GM23338 (cell line): ENCODE results near the gene THTPA. TPM values are rescaled to one million over a fixed set of nuclear protein-coding genes. Genes with fewer than 3 reads are reported as not detected.

ENCODE experiments used
- ATAC-seq: fragments of 200-7000 bp; cut with Tn5 transposase; 3 replicates; pipeline ENCODE4 v1.9.1; 2020
- DNase-seq: peaks from one replicate; pipeline ENCODE4 v3.0.0-alpha.2; 2015; ENCODE audit warnings: low spot score
- H2AFZ ChIP-seq: fragments of 200-600 bp; sonication (generic); 2 replicates; pipeline ENCODE4 v1.8.0; 2016; ENCODE audit warnings: antibody characterized with exemption, mild to moderate bottlenecking, moderate library complexity
- H3F3A ChIP-seq: fragments of 200-600 bp; sonication (generic); replicated peaks from 2 replicates; pipeline ENCODE4 v1.8.0; 2017; ENCODE audit warnings: antibody characterized with exemption, mixed run types, low read depth
- H3K27ac ChIP-seq: fragments of 200-600 bp; sonication (generic); 2 replicates; pipeline ENCODE4 v1.6.1; 2016; ENCODE audit warnings: low read depth
- H3K27me3 ChIP-seq: fragments of 200-600 bp; sonication (generic); 2 replicates; pipeline ENCODE4 v1.8.0; 2016; ENCODE audit warnings: mild to moderate bottlenecking, mixed run types, moderate library complexity; ENCODE audit not compliant: insufficient read depth
- H3K36me3 ChIP-seq: fragments of 200-600 bp; sonication (generic); 2 replicates; pipeline ENCODE4 v1.8.0; 2016; ENCODE audit warnings: mild to moderate bottlenecking; ENCODE audit not compliant: insufficient read depth
- H3K4me1 ChIP-seq: fragments of 200-600 bp; sonication (generic); 2 replicates; pipeline ENCODE4 v1.8.0; 2016; ENCODE audit warnings: mild to moderate bottlenecking, moderate library complexity; ENCODE audit not compliant: insufficient read depth
- H3K4me2 ChIP-seq: fragments of 200-600 bp; sonication (generic); 2 replicates; pipeline ENCODE4 v1.7.1; 2017; ENCODE audit warnings: mixed run types
- H3K4me3 ChIP-seq: fragments of 200-600 bp; sonication (generic); 2 replicates; pipeline ENCODE4 v1.6.1; 2016; ENCODE audit warnings: mixed run types
- H3K79me2 ChIP-seq: fragments of 200-600 bp; sonication (generic); replicated peaks from 2 replicates; pipeline ENCODE4 v1.8.0; 2017; ENCODE audit warnings: mild to moderate bottlenecking; ENCODE audit not compliant: insufficient read depth
- H3K9me2 ChIP-seq: fragments of 200-600 bp; sonication (generic); 2 replicates; pipeline ENCODE4 v1.8.0; 2017; ENCODE audit not compliant: insufficient read depth
- H4K20me1 ChIP-seq: fragments of 200-600 bp; sonication (generic); replicated peaks from 2 replicates; pipeline ENCODE4 v1.8.0; 2017; ENCODE audit warnings: mild to moderate bottlenecking; ENCODE audit not compliant: insufficient read depth
- H3K27ac Mint-ChIP-seq: 2 replicates; pipeline ENCODE4 v1.8.0; 2020; ENCODE audit warnings: inconsistent platforms, mild to moderate bottlenecking, moderate library complexity, mixed read lengths
- H3K27me3 Mint-ChIP-seq: 3 replicates; pipeline ENCODE4 v1.8.0; 2022; ENCODE audit warnings: low read depth, mild to moderate bottlenecking, moderate library complexity, mixed read lengths, inconsistent platforms; ENCODE audit not compliant: insufficient read depth, poor library complexity
- H3K36me3 Mint-ChIP-seq: 3 replicates; pipeline ENCODE4 v1.8.0; 2021; ENCODE audit warnings: low read depth, mild to moderate bottlenecking, inconsistent platforms, moderate library complexity, mixed read lengths
- H3K4me1 Mint-ChIP-seq: 3 replicates; pipeline ENCODE4 v1.8.0; 2020; ENCODE audit warnings: mild to moderate bottlenecking, inconsistent platforms, mixed read lengths
- H3K4me3 Mint-ChIP-seq: 3 replicates; pipeline ENCODE4 v1.8.0; 2021; ENCODE audit warnings: moderate library complexity, mild to moderate bottlenecking, inconsistent platforms, mixed read lengths
- H3K9me3 Mint-ChIP-seq: 3 replicates; pipeline ENCODE4 v1.8.0; 2020; ENCODE audit warnings: moderate library complexity, mild to moderate bottlenecking, inconsistent platforms, mixed read lengths
- ETS1 ChIP-seq: IDR thresholded peaks from 2 replicates; pipeline ENCODE4 v1.6.1; 2016; ENCODE audit warnings: antibody characterized with exemption
- NANOG ChIP-seq: IDR thresholded peaks from 2 replicates; pipeline ENCODE4 v1.6.1; 2016; ENCODE audit warnings: antibody characterized with exemption, borderline replicate concordance
- POLR2AphosphoS5 ChIP-seq: IDR thresholded peaks from 2 replicates; pipeline ENCODE4 v1.6.1; 2016; ENCODE audit warnings: antibody characterized with exemption, low read depth
- STAT1 ChIP-seq: IDR thresholded peaks from one replicate; pipeline ENCODE4 v1.6.1; 2016; ENCODE audit warnings: antibody characterized with exemption; ENCODE audit not compliant: unreplicated experiment
- polyA plus RNA-seq: library from polyadenylated mRNA; unstranded; fragments of >200 nt; fragmentation: Nextera tagmentation; extraction: Ambion mirVana; gene quantifications from 2 replicates; pipeline ENCODE4 v1.2.1, GENCODE V29; 2016
- total RNA-seq: library from RNA; depleted of rRNA; stranded (reverse); fragments of >200 nt; shearing (Covaris generic); gene quantifications from 2 replicates; pipeline ENCODE4 v1.2.3, GENCODE V29; 2014

The THTPA gene
- total and polyA plus RNA-seq, 2 experiments from 2014 or later = 8.6 to 21.3 TPM

- peaks cover 47% of the 10 kb centered on the region for H3K36me3 Mint-ChIP-seq
These were observed 34.1 kb upstream of the THTPA start for GRCh38 chr14:23521785-23522640.

GRCh38 chr14:23522643-23523198, 33.4 kb upstream of the THTPA start:
- H3K4me3 Mint-ChIP-seq = no peak overlapping the region
- no peaks in the 10 kb centered on the region for H3K79me2 ChIP-seq
- no peaks in the 10 kb centered on the region; the same call in 1 of the 2 replicates for H3K36me3 ChIP-seq
- H3K4me2 ChIP-seq = no peak overlapping the region
- no peak overlapping the region for H3K4me3 ChIP-seq
- H3K9me2 ChIP-seq = no peaks in the 10 kb centered on the region
- no peaks in the 10 kb centered on the region for H3K27me3 ChIP-seq
- H3K9me3 Mint-ChIP-seq = no peaks in the 10 kb centered on the region; the same call in 2 of the 3 replicates
- peaks cover 30% of the 10 kb centered on the region for H3K4me1 ChIP-seq
- peaks cover 58% of the 10 kb centered on the region for H3K4me1 Mint-ChIP-seq
- no peak for TF ChIP-seq POLR2AphosphoS5
- no peaks in the 10 kb centered on the region for H4K20me1 ChIP-seq
- H3K27ac Mint-ChIP-seq = no peak overlapping the region
- H3K27ac ChIP-seq = no peak overlapping the region
- H2AFZ ChIP-seq = no peak overlapping the region
- H3K36me3 Mint-ChIP-seq = peaks cover 54% of the 10 kb centered on the region
- H3F3A ChIP-seq = no peaks in the 10 kb centered on the region; the same call in 1 of the 2 replicates
- DNase-seq (no peak), ATAC-seq (no peak)
- peaks cover 12% of the 10 kb centered on the region for H3K27me3 Mint-ChIP-seq

More at GRCh38 chr14:23521785-23522640, 34.1 kb upstream of the THTPA start:
- DNase-seq = no peak
- H3K4me1 ChIP-seq = peaks cover 35% of the 10 kb centered on the region
- no peaks in the 10 kb centered on the region for H4K20me1 ChIP-seq
- ATAC-seq = no peak
- no peak overlapping the region for H2AFZ ChIP-seq
- H3K27ac ChIP-seq = no peak overlapping the region
- Mint-ChIP-seq H3K4me1 (peaks cover 62% of the 10 kb centered on the region), H3K27me3 (peaks cover 13% of the 10 kb centered on the region), H3K9me3 (no peaks in the 10 kb centered on the region; the same call in 2 of the 3 replicates), H3K27ac (no peak overlapping the region), H3K4me3 (no peak overlapping the region)
- no peak overlapping the region for H3K4me2 ChIP-seq
- H3K36me3 ChIP-seq = no peaks in the 10 kb centered on the region
- no peaks in the 10 kb centered on the region for H3K79me2 ChIP-seq
- no peak overlapping the region for H3K4me3 ChIP-seq
- H3K9me2 ChIP-seq = no peaks in the 10 kb centered on the region
- TF ChIP-seq ETS1 (no peak), STAT1 (no peak), POLR2AphosphoS5 (peak; percentile 26; the same call in 1 of the 2 replicates)
- H3F3A ChIP-seq = no peaks in the 10 kb centered on the region; the same call in 1 of the 2 replicates
- no peaks in the 10 kb centered on the region for H3K27me3 ChIP-seq

GRCh38 chr14:23523229-23524016, 32.6 kb upstream of the THTPA start:
- ATAC-seq = no peak
- Mint-ChIP-seq H3K36me3 (peaks cover 60% of the 10 kb centered on the region), H3K27me3 (peaks cover 15% of the 10 kb centered on the region), H3K4me1 (peaks cover 54% of the 10 kb centered on the region), H3K4me3 (no peak overlapping the region), H3K27ac (no peak overlapping the region), H3K9me3 (no peaks in the 10 kb centered on the region; the same call in 2 of the 3 replicates)
- Histone ChIP-seq H3K4me1 (peaks cover 23% of the 10 kb centered on the region), H3K9me2 (no peaks in the 10 kb centered on the region), H3K4me2 (no peak overlapping the region), H3K4me3 (no peak overlapping the region), H3F3A (no peaks in the 10 kb centered on the region; the same call in 1 of the 2 replicates), H2AFZ (no peak overlapping the region), H3K36me3 (no peaks in the 10 kb centered on the region; the same call in 1 of the 2 replicates), H3K27me3 (no peaks in the 10 kb centered on the region), H3K79me2 (no peaks in the 10 kb centered on the region), H3K27ac (no peak overlapping the region), H4K20me1 (no peaks in the 10 kb centered on the region)
- no peak for DNase-seq
- TF ChIP-seq NANOG (no peak), ETS1 (no peak)
